ENCODE results near the gene KRT40. TPM values are rescaled to one million over a fixed set of nuclear protein-coding genes. Genes with fewer than 3 reads are reported as not detected.

The KRT40 gene
- total RNA-seq, 1 donor from 2014 or later = 0.16 TPM

GRCh38 chr17:40960144-40960543, 24.0 kb downstream of the KRT40 start:
- Mint-ChIP-seq H3K4me3 (peak overlapping the region; percentile 39), H3K27me3 (ENCODE audit: low read depth) (no peaks in the 10 kb centered on the region), H3K27ac (peak overlapping the region; percentile 95), H3K9me3 (peaks cover 4% of the 10 kb centered on the region), H3K36me3 (no peaks in the 10 kb centered on the region), H3K4me1 (peaks cover 52% of the 10 kb centered on the region)
- DNase-seq (ENCODE audit: low spot score in 2 of 2, unreplicated experiment in 2 of 2) = no peak
- TF ChIP-seq CTCF (IDR thresholded peaks at IDR 0.05; ENCODE audit: unreplicated experiment) = no peak

DNA sequence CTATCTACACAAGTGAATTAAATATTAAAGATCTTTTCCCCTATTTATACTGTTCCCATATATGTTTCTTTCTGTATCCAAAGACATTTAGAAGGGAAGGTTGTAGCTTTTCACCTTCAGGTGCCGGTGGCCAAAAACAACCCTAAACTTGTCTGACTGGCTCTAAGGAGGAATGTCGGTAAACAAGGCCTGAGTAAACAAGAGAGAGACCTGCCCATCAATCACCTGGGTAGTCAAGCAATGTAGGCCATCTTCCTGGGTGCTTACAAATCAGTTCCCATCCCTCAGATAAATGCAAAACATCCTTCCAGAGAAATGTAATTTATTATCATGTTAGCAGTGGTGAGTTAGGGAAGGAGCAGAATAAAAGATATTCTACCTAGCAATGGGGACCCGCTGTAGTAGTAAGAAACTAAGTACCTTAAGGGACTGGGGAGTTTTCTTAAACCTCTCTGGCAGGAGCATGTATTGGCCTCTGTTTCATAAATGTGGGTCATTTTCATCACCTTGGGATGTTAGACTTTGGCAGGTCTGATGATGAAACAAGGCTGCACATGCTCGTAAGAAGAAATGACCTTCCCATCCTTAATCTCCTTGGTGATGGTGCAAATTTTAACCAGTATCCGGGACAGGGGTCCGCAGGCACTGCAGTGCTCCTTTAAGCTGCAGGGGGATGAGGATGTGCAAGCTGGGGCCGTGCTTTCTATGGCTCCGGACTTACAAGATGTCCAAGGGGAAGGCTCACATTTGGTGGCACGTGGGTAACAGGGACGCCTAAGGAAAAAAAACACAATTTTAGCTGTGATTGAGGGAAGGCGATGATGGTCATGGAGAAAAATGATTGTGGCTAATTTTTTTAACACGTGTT, 25.8 kb downstream of the KRT40 start:
- Mint-ChIP-seq H3K36me3 (no peaks in the 10 kb centered on the region), H3K27ac (peak overlapping the region; percentile 96), H3K4me1 (peaks cover 58% of the 10 kb centered on the region), H3K9me3 (peaks cover 2% of the 10 kb centered on the region), H3K27me3 (ENCODE audit: low read depth) (no peaks in the 10 kb centered on the region), H3K4me3 (no peak overlapping the region)
- DNase-seq (ENCODE audit: low spot score in 2 of 2, unreplicated experiment in 2 of 2) = no peak
- TF ChIP-seq CTCF (IDR thresholded peaks at IDR 0.05; ENCODE audit: unreplicated experiment) = no peak

DNA sequence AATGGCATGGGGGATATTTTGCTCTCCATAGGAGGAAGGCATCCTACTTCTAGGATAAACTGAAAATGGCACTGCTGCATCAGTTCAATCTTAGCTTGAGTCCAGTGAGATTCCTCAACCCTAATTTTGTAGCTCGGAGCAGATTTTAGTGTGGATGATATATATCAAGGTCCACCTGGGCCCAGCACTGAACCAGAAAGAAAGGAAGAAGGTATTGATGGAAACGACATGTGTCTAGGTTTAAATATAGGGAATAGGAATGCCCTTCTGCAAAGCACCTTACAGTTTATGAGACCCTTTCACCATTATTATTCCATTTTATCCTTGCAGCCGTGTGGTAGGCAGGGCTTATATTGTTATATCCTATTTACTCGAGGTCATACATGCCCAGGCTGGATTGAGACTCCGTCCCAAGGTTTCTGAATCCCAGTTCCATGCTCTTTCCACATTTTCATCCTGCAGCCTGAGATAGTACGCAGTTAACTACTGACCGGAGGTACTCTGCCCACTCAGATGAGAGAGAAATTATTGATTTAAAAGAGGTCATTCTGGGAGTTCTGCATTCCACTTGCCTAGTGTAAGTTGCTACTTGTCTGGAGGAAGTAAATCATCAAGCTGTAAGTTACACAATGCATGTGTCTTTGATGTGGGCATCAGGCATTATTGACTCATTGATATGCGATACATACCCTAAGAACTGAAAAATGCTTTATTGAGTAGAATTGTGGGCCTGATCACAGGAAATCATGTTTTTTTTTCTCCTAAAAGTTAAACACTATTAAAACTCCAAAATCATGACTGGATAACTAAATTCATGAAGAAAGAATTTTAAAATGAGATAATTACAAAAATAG, 27.5 kb downstream of the KRT40 start:
- TF ChIP-seq CTCF (IDR thresholded peaks at IDR 0.05; ENCODE audit: unreplicated experiment) = no peak
- H3K9me3 Mint-ChIP-seq = no peaks in the 10 kb centered on the region
- H3K4me3 Mint-ChIP-seq = peak overlapping the region; percentile 3
- no peaks in the 10 kb centered on the region for H3K36me3 Mint-ChIP-seq
- no peaks in the 10 kb centered on the region for H3K27me3 Mint-ChIP-seq (ENCODE audit: low read depth)
- DNase-seq (ENCODE audit: low spot score in 2 of 2, unreplicated experiment in 2 of 2) = no peak
- peak overlapping the region; percentile 96 for H3K27ac Mint-ChIP-seq
- peaks cover 69% of the 10 kb centered on the region for H3K4me1 Mint-ChIP-seq

DNA sequence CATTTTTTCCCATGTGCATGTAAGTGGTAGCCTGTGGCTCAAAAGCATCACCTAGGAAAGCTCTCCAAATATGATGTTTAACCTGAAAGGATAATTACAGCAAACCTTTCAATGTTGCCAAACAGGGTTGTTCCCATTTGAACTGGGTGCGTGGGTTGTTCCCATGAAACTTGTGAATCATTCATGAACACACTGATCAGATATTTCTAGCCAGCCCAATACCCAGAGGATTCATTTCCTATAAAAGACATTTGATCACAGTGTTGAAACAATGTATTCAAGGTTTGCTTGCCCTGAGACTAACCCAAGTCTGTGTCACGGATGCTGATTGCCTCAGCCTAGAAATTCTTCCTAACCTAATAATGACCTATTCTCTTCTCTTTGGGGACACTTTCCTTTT, 30.2 kb downstream of the KRT40 start:
- no peak for TF ChIP-seq CTCF (IDR thresholded peaks at IDR 0.05; ENCODE audit: unreplicated experiment)
- DNase-seq (ENCODE audit: low spot score in 2 of 2, unreplicated experiment in 2 of 2) = no peak
- Mint-ChIP-seq H3K27ac (peak overlapping the region; percentile 88), H3K4me3 (no peak overlapping the region), H3K4me1 (peaks cover 66% of the 10 kb centered on the region), H3K27me3 (ENCODE audit: low read depth) (no peaks in the 10 kb centered on the region), H3K36me3 (no peaks in the 10 kb centered on the region), H3K9me3 (no peaks in the 10 kb centered on the region)

DNA sequence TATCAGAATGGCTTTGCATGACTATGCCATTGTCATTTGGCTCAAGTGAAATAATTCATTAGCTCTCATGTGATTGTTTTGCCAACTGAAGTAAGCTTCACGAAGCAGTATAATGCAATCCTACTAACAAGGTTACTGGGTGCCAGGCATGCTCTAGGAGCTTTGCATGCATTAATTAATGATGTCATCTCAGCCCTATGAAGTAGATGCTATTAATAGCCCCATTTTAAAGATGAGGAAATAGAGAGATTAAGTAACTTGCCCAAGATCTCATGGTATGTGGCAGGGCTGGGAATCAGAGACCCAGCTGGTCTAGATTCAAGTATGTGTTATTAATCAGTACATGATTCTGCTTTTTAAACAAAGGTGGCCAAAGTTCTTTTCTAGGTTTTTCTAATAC, 31.5 kb downstream of the KRT40 start:
- no peaks in the 10 kb centered on the region for H3K9me3 Mint-ChIP-seq
- no peak overlapping the region for H3K27ac Mint-ChIP-seq
- no peak overlapping the region for H3K4me3 Mint-ChIP-seq
- DNase-seq (ENCODE audit: low spot score in 2 of 2, unreplicated experiment in 2 of 2) = no peak
- TF ChIP-seq CTCF (IDR thresholded peaks at IDR 0.05; ENCODE audit: unreplicated experiment) = no peak
- no peaks in the 10 kb centered on the region for H3K27me3 Mint-ChIP-seq (ENCODE audit: low read depth)
- H3K36me3 Mint-ChIP-seq = no peaks in the 10 kb centered on the region
- H3K4me1 Mint-ChIP-seq = peaks cover 56% of the 10 kb centered on the region

All from mesothelial cell of epicardium (in vitro differentiated cells).